ENCODE data around the gene HBP1.

GRCh38 chr7:107230334-107230733, 61.5 kb downstream of the HBP1 start:
- TF ChIP-seq CTCF (IDR thresholded peaks at IDR 0.05) = no peak
- TF ChIP-seq POLR2AphosphoS5 (IDR thresholded peaks at IDR 0.05) = no peak
- no peak for TF ChIP-seq POLR2A (IDR thresholded peaks at IDR 0.05)
- TF ChIP-seq EP300 (IDR thresholded peaks at IDR 0.05) = no peak

Measured in upper lobe of left lung (tissue), 4 donors.